Measurements from ENCODE around the gene AMMECR1. TPM values are rescaled to one million over a fixed set of nuclear protein-coding genes. Genes with fewer than 3 reads are reported as not detected.

AMMECR1 gene
- total and polyA plus RNA-seq, 2 of the 8 experiments (the other 6 are each of a cell fraction or from before 2014, with no cell fraction given), result 10.2 to 21.2 TPM

- no peak overlapping the region for H2AK5ac ChIP-seq (ENCODE audit: low read depth, low read length)
- no peak overlapping the region for H4K5ac ChIP-seq (ENCODE audit: insufficient read length, low read depth, low read length)
- no peak overlapping the region for H2BK20ac ChIP-seq (ENCODE audit: low read length)
- H3K27me3 ChIP-seq (replicated peaks in 1 of 4; ENCODE audit: control insufficient read depth in 3 of 4, extremely low read depth in 1 of 4, insufficient read depth in 3 of 4, low read length in 3 of 4), result no peaks in the 10 kb centered on the region
- H3K4me1 ChIP-seq (replicated peaks in 1 of 4; ENCODE audit: control insufficient read depth in 3 of 4, insufficient read depth in 4 of 4, low read length in 3 of 4), result no peaks in the 10 kb centered on the region
- H2BK120ac ChIP-seq (replicated peaks; ENCODE audit: low read depth, low read length), result no peak overlapping the region
- no peak overlapping the region for H3K4me2 ChIP-seq (ENCODE audit: insufficient read depth in 1 of 2, low read depth in 2 of 2, low read length in 2 of 2)
- H3K9ac ChIP-seq (replicated peaks in 1 of 4; ENCODE audit: extremely low read depth in 1 of 4, low read depth in 3 of 4, low read length in 3 of 4), result no peak overlapping the region
- H4K91ac ChIP-seq (replicated peaks; ENCODE audit: insufficient read length, low read length), result no peak overlapping the region
- H3K79me2 ChIP-seq (ENCODE audit: control insufficient read depth in 1 of 2, insufficient read depth in 2 of 2, low read length in 2 of 2), result no peaks in the 10 kb centered on the region
- H3K36me3 ChIP-seq (ENCODE audit: control insufficient read depth in 2 of 4, insufficient read depth in 4 of 4, low read length in 3 of 4), result no peaks in the 10 kb centered on the region
- H2AFZ ChIP-seq (ENCODE audit: low read length), result no peak overlapping the region
- FAIRE-seq, result no peak
- H3K9me3 ChIP-seq (ENCODE audit: insufficient read depth in 2 of 2, low read depth in 1 of 2, low read length in 1 of 2), result no peaks in the 10 kb centered on the region
- H2BK12ac ChIP-seq (ENCODE audit: low read depth, low read length), result no peak overlapping the region
- H3K4me3 ChIP-seq (ENCODE audit: extremely low read depth in 1 of 4, insufficient read depth in 2 of 4, low read depth in 3 of 4, low read length in 4 of 4), result no peak overlapping the region
- ChIA-PET POLR2A (ENCODE audit: partially characterized antibody) (no interaction called here), CTCF (ENCODE audit: partially characterized antibody) (interaction anchor here (1.4 to 2.0 kb wide), 3 partner anchors 15 to 226 kb away, joined by 3 to 6 read pairs (median 6); no protein-coding TSS in a partner anchor)
- no peak overlapping the region for H2BK15ac ChIP-seq (ENCODE audit: low read length)
- H3K23ac ChIP-seq (ENCODE audit: insufficient read length), result no peak overlapping the region
- TF ChIP-seq POLR2A (IDR thresholded peaks at IDR 0.05; ENCODE audit: control extremely low read depth in 1 of 2, low read depth in 2 of 2, low read length in 2 of 2) (no peak), SRF (IDR thresholded peaks at IDR 0.05; ENCODE audit: low read depth, low read length) (no peak), USF2 (IDR thresholded peaks at IDR 0.05; ENCODE audit: low read length) (no peak), NRF1 (IDR thresholded peaks at IDR 0.05; ENCODE audit: low read depth, low read length) (no peak), JUND (IDR thresholded peaks at IDR 0.05; ENCODE audit: low read length) (no peak), GABPA (IDR thresholded peaks at IDR 0.05; ENCODE audit: borderline replicate concordance, insufficient read depth, low read length) (no peak), SP1 (IDR thresholded peaks at IDR 0.05; ENCODE audit: low read depth, low read length) (no peak), SUZ12 (IDR thresholded peaks at IDR 0.05; ENCODE audit: low read length) (no peak), HDAC6 (IDR thresholded peaks at IDR 0.05; ENCODE audit: low read depth, low read length) (no peak)
- no peak for DNase-seq (ENCODE audit: low read depth in 1 of 2, low spot score in 2 of 2)
- H3K56ac ChIP-seq (replicated peaks; ENCODE audit: insufficient read length, low read depth, low read length), result no peak overlapping the region
- H4K8ac ChIP-seq (ENCODE audit: extremely low read depth, insufficient read depth, low read length), result no peak overlapping the region
- no peak overlapping the region for H3K4ac ChIP-seq (replicated peaks; ENCODE audit: insufficient read length, low read depth, low read length)
- no peak overlapping the region for H3K18ac ChIP-seq (ENCODE audit: extremely low read depth, low read length)
- WGBS, 2 experiments (ENCODE audit: extremely low coverage in 1 of 2, insufficient coverage in 1 of 2, insufficient read length in 1 of 2, insufficient replicate concordance in 2 of 2, low coverage in 1 of 2, low lambda C conversion rate in 2 of 2, missing lambda C conversion rate in 1 of 2), result 78% methylated on average over 3 of the region's 3 CpGs; no CpG with 5 or more reads in 1 of the 2 experiments
- no peaks in the 10 kb centered on the region for H3K79me1 ChIP-seq (ENCODE audit: low read depth, low read length)
- no peak overlapping the region for H3K27ac ChIP-seq (ENCODE audit: low read depth, low read length)
- no peaks in the 10 kb centered on the region for H3K23me2 ChIP-seq (ENCODE audit: low read depth, low read length)
- no peak overlapping the region for H2BK5ac ChIP-seq (ENCODE audit: low read depth, low read length)
- no peaks in the 10 kb centered on the region for H4K20me1 ChIP-seq (replicated peaks in 1 of 2; ENCODE audit: control insufficient read depth in 1 of 2, insufficient read depth in 2 of 2, low read length in 2 of 2)
- H3K14ac ChIP-seq (ENCODE audit: insufficient read length), result no peak overlapping the region
These were observed 122.9 kb downstream of the AMMECR1 start for GRCh38 chrX:110194977-110195376.
